Neutrophil (primary cell): ENCODE measurements around the gene PLEKHA6.

Experiments
- H3K27ac ChIP-seq: fragments of 200-600 bp; sonication (generic); 2 replicates; pipeline ENCODE4 v1.5.1; 2016; ENCODE audit warnings: mild to moderate bottlenecking, moderate library complexity
- H3K27me3 ChIP-seq: fragments of 200-600 bp; sonication (generic); 2 replicates; pipeline ENCODE4 v1.6.0; 2016; ENCODE audit warnings: mild to moderate bottlenecking
- H3K36me3 ChIP-seq: fragments of 200-600 bp; sonication (generic); 2 replicates; pipeline ENCODE4 v1.5.1; 2017
- H3K4me1 ChIP-seq, 2 experiments: fragments of 200-600 bp in 1 of 2; sonication (generic) in 1 of 2; 1 replicate in 1 of 2; 2 replicates in 1 of 2; pipeline versions ENCODE4 v1.5.1 to v1.6.1; 2013 to 2016; ENCODE audit warnings: low read depth in 1 of 2, low read length in 1 of 2, mild to moderate bottlenecking in 1 of 2, moderate library complexity in 1 of 2; ENCODE audit not compliant: control insufficient read depth in 1 of 2, insufficient read depth in 1 of 2
- H3K4me3 ChIP-seq, 2 experiments: fragments of 200-600 bp in 1 of 2; sonication (generic) in 1 of 2; 1 replicate in 1 of 2; 2 replicates in 1 of 2; pipeline ENCODE4 v1.5.1; 2013 to 2016; ENCODE audit warnings: low read depth in 1 of 2, low read length in 1 of 2, mild to moderate bottlenecking in 1 of 2, moderate library complexity in 1 of 2
- H3K9me3 ChIP-seq: fragments of 200-600 bp; sonication (generic); 2 replicates; pipeline ENCODE4 v1.5.1; 2016
- TF ChIP-seq, protein P1 (sequence below): fragments of 200-600 bp; sonication (generic); IDR thresholded peaks from 2 replicates; pipeline ENCODE4 v1.5.1; 2016; ENCODE audit warnings: antibody characterized with exemption

PLEKHA6 gene

DNA sequence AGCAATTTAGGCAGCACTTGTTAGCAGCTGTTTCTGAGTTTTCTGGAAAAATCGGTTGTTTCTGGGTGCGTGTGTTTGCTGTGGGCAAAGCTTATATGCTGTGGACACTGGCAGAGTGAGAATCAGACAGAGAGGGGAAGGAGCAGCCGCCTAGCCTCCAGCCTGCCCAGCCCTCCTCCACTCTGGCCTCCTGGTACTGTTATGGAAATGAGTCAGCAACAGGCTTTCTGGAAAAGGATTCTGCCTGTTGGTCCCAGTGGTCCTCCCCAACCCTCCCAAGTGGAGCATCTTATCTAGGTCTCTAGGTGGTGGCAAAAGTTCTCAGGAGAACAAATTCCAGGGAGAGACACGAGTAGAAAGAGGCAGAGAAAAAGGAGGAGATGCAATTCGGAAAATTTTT lies 103.8 kb downstream of the PLEKHA6 start:
- Histone ChIP-seq H3K9me3 (no peaks in the 10 kb centered on the region), H3K27ac (no peak overlapping the region), H3K36me3 (no peaks in the 10 kb centered on the region), H3K27me3 (no peaks in the 10 kb centered on the region), H3K4me3 (no peak overlapping the region), H3K4me1 (no peaks in the 10 kb centered on the region)
- TF ChIP-seq, protein P1, sequence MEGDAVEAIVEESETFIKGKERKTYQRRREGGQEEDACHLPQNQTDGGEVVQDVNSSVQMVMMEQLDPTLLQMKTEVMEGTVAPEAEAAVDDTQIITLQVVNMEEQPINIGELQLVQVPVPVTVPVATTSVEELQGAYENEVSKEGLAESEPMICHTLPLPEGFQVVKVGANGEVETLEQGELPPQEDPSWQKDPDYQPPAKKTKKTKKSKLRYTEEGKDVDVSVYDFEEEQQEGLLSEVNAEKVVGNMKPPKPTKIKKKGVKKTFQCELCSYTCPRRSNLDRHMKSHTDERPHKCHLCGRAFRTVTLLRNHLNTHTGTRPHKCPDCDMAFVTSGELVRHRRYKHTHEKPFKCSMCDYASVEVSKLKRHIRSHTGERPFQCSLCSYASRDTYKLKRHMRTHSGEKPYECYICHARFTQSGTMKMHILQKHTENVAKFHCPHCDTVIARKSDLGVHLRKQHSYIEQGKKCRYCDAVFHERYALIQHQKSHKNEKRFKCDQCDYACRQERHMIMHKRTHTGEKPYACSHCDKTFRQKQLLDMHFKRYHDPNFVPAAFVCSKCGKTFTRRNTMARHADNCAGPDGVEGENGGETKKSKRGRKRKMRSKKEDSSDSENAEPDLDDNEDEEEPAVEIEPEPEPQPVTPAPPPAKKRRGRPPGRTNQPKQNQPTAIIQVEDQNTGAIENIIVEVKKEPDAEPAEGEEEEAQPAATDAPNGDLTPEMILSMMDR = no peak

DNA sequence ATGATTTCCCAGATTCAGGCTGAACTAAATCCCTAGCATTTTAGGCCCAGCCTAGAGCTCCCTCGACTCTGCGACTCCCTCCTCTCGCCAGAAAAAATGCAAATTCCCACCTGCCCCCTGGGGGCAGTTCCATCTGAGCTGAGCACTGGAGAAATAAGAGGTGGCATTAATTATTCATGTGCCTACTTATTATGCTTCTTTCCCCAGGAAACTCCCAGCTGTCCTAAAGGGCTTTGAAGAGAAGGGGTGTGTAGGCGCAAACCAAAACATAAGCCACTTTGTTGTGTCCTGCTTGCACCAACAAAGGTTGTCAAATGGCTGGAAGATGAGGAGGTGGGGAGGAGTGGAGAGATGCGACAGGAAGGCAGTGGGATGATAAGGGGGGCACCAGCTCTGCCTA lies 104.5 kb downstream of the PLEKHA6 start:
- no peaks in the 10 kb centered on the region for H3K4me1 ChIP-seq
- H3K27ac ChIP-seq = no peak overlapping the region
- no peaks in the 10 kb centered on the region for H3K9me3 ChIP-seq
- TF ChIP-seq, protein P1 = no peak
- H3K27me3 ChIP-seq = no peaks in the 10 kb centered on the region
- H3K4me3 ChIP-seq = no peak overlapping the region
- H3K36me3 ChIP-seq = no peaks in the 10 kb centered on the region

DNA sequence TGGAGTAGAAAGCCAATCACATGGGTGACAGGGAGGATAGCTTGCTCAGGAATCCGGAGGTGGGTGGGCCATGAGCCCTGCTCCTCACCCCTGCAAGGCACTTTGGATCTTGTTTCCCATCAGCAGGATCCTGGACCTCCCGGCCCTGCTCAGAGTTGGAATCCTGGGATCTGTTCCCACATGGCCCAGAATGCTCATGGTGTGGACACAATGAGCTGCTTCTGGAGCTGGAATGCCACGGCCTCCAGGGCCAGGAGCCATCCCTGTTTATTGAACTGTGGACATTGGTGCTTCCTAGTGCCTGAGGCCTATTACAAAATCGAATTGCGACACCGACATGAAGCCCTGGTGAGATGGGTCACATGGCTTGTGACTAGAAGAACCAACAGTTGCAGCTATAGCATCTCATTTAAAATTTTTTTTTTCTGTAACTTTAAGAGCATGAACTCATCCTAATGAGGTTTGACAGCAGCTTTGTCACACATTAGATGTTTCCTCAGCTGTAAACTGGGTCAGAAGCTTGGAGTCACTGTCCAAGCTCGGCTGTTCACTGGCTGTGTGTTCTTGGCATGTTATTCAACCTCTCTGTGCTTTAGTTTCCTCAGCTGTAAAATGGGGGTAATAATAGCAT lies 105.6 kb downstream of the PLEKHA6 start:
- TF ChIP-seq, protein P1 = no peak
- H3K27ac ChIP-seq = no peak overlapping the region
- H3K36me3 ChIP-seq = no peaks in the 10 kb centered on the region

DNA sequence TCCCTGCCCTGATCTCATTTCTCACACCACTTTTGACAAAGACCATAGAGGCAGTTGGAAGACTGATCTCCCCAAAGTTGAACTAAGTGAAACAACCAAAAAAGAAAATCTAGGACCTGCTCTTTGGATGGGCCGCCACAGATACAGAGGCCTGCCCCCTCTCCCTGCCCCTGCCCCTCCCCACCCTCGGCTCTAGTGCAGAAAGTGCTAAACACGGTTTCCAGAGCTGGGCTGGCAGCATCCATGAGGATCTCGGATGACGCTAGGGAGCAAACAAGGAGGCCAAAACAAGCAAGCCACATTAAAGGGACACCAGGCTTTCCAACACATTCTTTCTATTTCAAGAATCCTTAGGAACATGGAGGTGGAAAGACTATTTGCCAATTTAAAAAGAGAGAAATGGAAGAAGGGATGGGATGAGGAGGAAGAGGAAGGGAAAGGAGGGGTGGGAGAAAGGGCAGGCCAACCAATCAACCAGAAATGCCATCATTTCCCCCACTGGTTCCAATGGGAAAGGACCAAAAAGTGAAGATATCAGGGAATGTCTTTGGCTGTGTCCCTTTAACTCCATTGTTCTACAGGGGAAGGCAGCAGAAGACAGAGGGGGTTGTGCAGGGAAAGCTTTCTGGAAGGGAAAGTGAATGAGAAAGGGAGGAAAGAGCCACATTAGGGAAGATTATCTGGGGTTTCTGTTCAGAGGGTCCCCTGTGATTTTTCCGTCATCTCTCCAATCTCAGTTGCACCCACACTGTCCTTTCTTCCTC lies 107.6 kb downstream of the PLEKHA6 start:
- Histone ChIP-seq H3K4me1 (no peaks in the 10 kb centered on the region), H3K27ac (no peak overlapping the region), H3K36me3 (no peaks in the 10 kb centered on the region), H3K4me3 (no peak overlapping the region), H3K27me3 (no peaks in the 10 kb centered on the region), H3K9me3 (no peaks in the 10 kb centered on the region)
- TF ChIP-seq, protein P1 = no peak

More for the DNA sequence above, 105.6 kb downstream of the PLEKHA6 start:
- no peaks in the 10 kb centered on the region for H3K27me3 ChIP-seq
- no peaks in the 10 kb centered on the region for H3K4me1 ChIP-seq
- no peak overlapping the region for H3K4me3 ChIP-seq
- H3K9me3 ChIP-seq = no peaks in the 10 kb centered on the region

DNA sequence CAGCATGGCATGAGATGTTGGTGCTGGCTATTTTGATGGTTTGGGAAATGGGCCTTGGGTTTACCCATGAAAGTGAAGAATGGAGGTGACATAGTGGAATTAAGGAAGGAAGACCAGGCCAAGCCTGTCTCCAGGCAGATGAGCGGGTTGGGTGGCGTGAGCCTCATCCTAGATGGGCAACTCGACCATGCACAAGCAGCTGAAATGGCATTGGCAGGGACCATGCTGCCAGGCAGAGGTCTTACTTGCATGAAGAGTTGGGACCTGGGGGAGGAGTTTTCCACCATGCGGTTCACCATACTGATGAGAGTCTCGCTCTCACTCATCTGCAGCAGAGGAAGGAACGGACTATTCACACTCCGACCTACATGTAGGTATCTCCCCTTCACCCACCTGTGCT lies 108.4 kb downstream of the PLEKHA6 start:
- no peaks in the 10 kb centered on the region for H3K27me3 ChIP-seq

More for the DNA sequence above, 108.4 kb downstream of the PLEKHA6 start:
- TF ChIP-seq, protein P1 = no peak
- no peaks in the 10 kb centered on the region for H3K9me3 ChIP-seq
- no peaks in the 10 kb centered on the region for H3K36me3 ChIP-seq
- no peaks in the 10 kb centered on the region for H3K4me1 ChIP-seq
- H3K4me3 ChIP-seq = no peak overlapping the region
- no peak overlapping the region for H3K27ac ChIP-seq
